Activated CD4-positive, alpha-beta T cell treated with anti-CD3 and anti-CD28 coated beads for 24 hours (primary cell): ENCODE data around the gene SMOC2.
"Not testable (repeated sequence)": the region's sequence is repeated elsewhere in the genome, so short reads cannot be mapped to it uniquely, and the experiment has no call there.

ENCODE experiments used
- DNase-seq, 2 donors: peaks; one replicate each; pipeline ENCODE4 v3.0.0-alpha.2; 2020; ENCODE audit warnings: low read depth in 2 of 2

SMOC2 gene

GRCh38 chr6:168655462-168656152, 214.6 kb downstream of the SMOC2 start:
- no peak for DNase-seq

- DNase-seq: no peak
Measured at GRCh38 chr6:168658059-168658458, 217.1 kb downstream of the SMOC2 start.

GRCh38 chr6:168660400-168660945, 219.5 kb downstream of the SMOC2 start:
- no peak for DNase-seq

GRCh38 chr6:168662301-168662936, 221.4 kb downstream of the SMOC2 start:
- DNase-seq: no peak

- DNase-seq: no peak
Measured at GRCh38 chr6:168663041-168663440, 222.1 kb downstream of the SMOC2 start.

GRCh38 chr6:168664956-168665355, 224.0 kb downstream of the SMOC2 start:
- DNase-seq: no peak

GRCh38 chr6:168666170-168666569, 225.2 kb downstream of the SMOC2 start:
- DNase-seq: no peak

- DNase-seq: no peak
Measured at GRCh38 chr6:168666699-168667427, 225.9 kb downstream of the SMOC2 start.

- no peak for DNase-seq
Measured at GRCh38 chr6:168667428-168667805, 226.4 kb downstream of the SMOC2 start.

- no peak for DNase-seq
Measured at GRCh38 chr6:168670401-168670985, 229.5 kb downstream of the SMOC2 start.

GRCh38 chr6:168671028-168671862, 230.3 kb downstream of the SMOC2 start:
- no peak for DNase-seq

- no peak for DNase-seq
Measured at GRCh38 chr6:168671863-168672546, 231.0 kb downstream of the SMOC2 start.

GRCh38 chr6:168674595-168674994, 233.6 kb downstream of the SMOC2 start:
- no peak for DNase-seq

- DNase-seq: no peak
Measured at GRCh38 chr6:168675375-168675774, 234.4 kb downstream of the SMOC2 start.

GRCh38 chr6:168675933-168676551, 235.1 kb downstream of the SMOC2 start:
- no peak for DNase-seq

GRCh38 chr6:168676552-168677322, 235.8 kb downstream of the SMOC2 start:
- no peak for DNase-seq

GRCh38 chr6:168677323-168677781, 236.4 kb downstream of the SMOC2 start:
- not testable (repeated sequence) for DNase-seq

GRCh38 chr6:168678077-168678476, 237.1 kb downstream of the SMOC2 start:
- DNase-seq: no peak

GRCh38 chr6:168678588-168678987, 237.6 kb downstream of the SMOC2 start:
- DNase-seq: no peak
